Adrenal gland (tissue), 5 donors: ENCODE results near the gene ZNF132.

Experiments
- CTCF ChIP-seq, 6 experiments: fragments of 450-650 bp in 4 of 6; fragments of 200-600 bp in 2 of 6; sonication (generic) in 1 of 6; IDR thresholded peaks; 1 replicate in 5 of 6; 2 replicates in 1 of 6; pipeline versions ENCODE4 v1.5.1 to v1.8.0; 2016 to 2021; ENCODE audit warnings: antibody characterized with exemption in 6 of 6, mild to moderate bottlenecking in 2 of 6, moderate library complexity in 1 of 6
- POLR2A ChIP-seq, 2 donors: fragments of 450-650 bp; IDR thresholded peaks; one replicate each; pipeline ENCODE4 v1.6.1; 2017; ENCODE audit warnings: antibody characterized with exemption in 2 of 2, mild to moderate bottlenecking in 2 of 2, moderate library complexity in 1 of 2
- donor health status: DM: no; HTN: no; CAD: no.

GRCh38 chr19:58400316-58400915 lies 39.5 kb downstream of the ZNF132 start:
- no peak for TF ChIP-seq CTCF (IDR thresholded peaks at IDR 0.05)
- TF ChIP-seq POLR2A (IDR thresholded peaks at IDR 0.05) = no peak
